C4-2B (cell line): ENCODE results near the gene CAMTA1.

Source experiments
- CTCF ChIP-seq: fragments of 450-650 bp; conservative IDR thresholded peaks from 2 replicates; pipeline ENCODE4 v1.5.1; 2017; ENCODE audit warnings: mild to moderate bottlenecking
- ZFX ChIP-seq: fragments of 450-650 bp; IDR thresholded peaks from 2 replicates; pipeline ENCODE4 v1.6.1; 2017

GRCh38 chr1:6834366-6834765, 49.1 kb downstream of the CAMTA1 start:
- TF ChIP-seq CTCF: no peak
- no peak for TF ChIP-seq ZFX
